GM12878 (cell line): ENCODE results near the gene LYPLA2. TPM values are rescaled to one million over a fixed set of nuclear protein-coding genes. Genes with fewer than 3 reads are reported as not detected.

Source experiments
- ATAC-seq: fragments of 200-7000 bp; cut with Tn5 transposase; 3 replicates; pipeline ENCODE4 v1.9.1; 2020; ENCODE audit warnings: mild to moderate bottlenecking, moderate library complexity
- BruUV-seq: library from RNA; stranded (reverse); fragments of 400-500 nt; replicated peaks from 2 replicates; lab custom pipeline; 2021; lab: Mats Ljungman, UMichigan
- CTCF ChIA-PET: fragments of 300-600 bp; sonication (Branson Sonifier 250); formaldehyde crosslinking; extraction: SDS; loops from one replicate; lab custom pipeline; 2021; ENCODE audit warnings: inconsistent platforms; lab: Yijun Ruan, JAX
- POLR2A ChIA-PET: fragments of 350-600 bp; formaldehyde crosslinking; extraction: SDS; loops from one replicate; lab custom pipeline; 2021; ENCODE audit warnings: inconsistent platforms; lab: Charles Lee
- RAD21 ChIA-PET: fragments of 300-600 bp; sonication (Branson Sonifier 250); formaldehyde crosslinking; loops from one replicate; lab custom pipeline; 2023; ENCODE audit warnings: antibody characterized with exemption; ENCODE audit not compliant: unreplicated experiment; lab: Charles Lee
- SMC1A ChIA-PET: fragments of 300-600 bp; sonication (Branson Sonifier 250); formaldehyde crosslinking; loops from one replicate; lab custom pipeline; 2023; ENCODE audit not compliant: unreplicated experiment, uncharacterized antibody; lab: Charles Lee
- DNase-seq: peaks from one replicate; pipeline ENCODE4 v3.0.0-alpha.2; 2011; ENCODE audit warnings: low read depth, low spot score
- FAIRE-seq: peaks from 3 replicates; lab custom pipeline; 2011; peaks lifted over from hg19 to GRCh38; lab: Jason Lieb, UNC
- H2AFZ ChIP-seq: 2 replicates; pipeline ENCODE4 v1.6.0; 2011; ENCODE audit warnings: low read depth, low read length, control low read depth; ENCODE audit not compliant: control insufficient read depth
- H3K27ac ChIP-seq: 2 replicates; pipeline ENCODE4 v1.5.1; 2011; ENCODE audit warnings: control low read depth; ENCODE audit not compliant: control insufficient read depth, insufficient read depth
- H3K27me3 ChIP-seq, 2 experiments: replicated peaks in 1 of 2; 2 replicates each; pipeline versions ENCODE4 v1.6.0 to v1.6.1; 2011; ENCODE audit warnings: low read length in 1 of 2; ENCODE audit not compliant: control insufficient read depth in 2 of 2, insufficient read depth in 2 of 2
- H3K36me3 ChIP-seq, 2 experiments: 2 replicates each; pipeline ENCODE4 v1.5.1; 2011; ENCODE audit warnings: low read length in 1 of 2; ENCODE audit not compliant: control insufficient read depth in 2 of 2, insufficient read depth in 2 of 2
- H3K4me1 ChIP-seq: 2 replicates; pipeline ENCODE4 v1.6.1; 2011; ENCODE audit warnings: mild to moderate bottlenecking, low read length, moderate library complexity, mixed read lengths; ENCODE audit not compliant: control insufficient read depth, insufficient read depth
- H3K4me2 ChIP-seq: 2 replicates; pipeline ENCODE4 v1.6.0; 2011; ENCODE audit warnings: control low read depth; ENCODE audit not compliant: control insufficient read depth, insufficient read depth
- H3K4me3 ChIP-seq: fragments of 200-600 bp; sonication (generic); 2 replicates; pipeline ENCODE4 v1.5.1; 2016
- H3K79me2 ChIP-seq: 2 replicates; pipeline ENCODE4 v1.6.0; 2011; ENCODE audit warnings: low read length; ENCODE audit not compliant: control insufficient read depth, insufficient read depth
- H3K9ac ChIP-seq: 2 replicates; pipeline ENCODE4 v1.8.0; 2011; ENCODE audit warnings: low read length, control low read depth, mixed read lengths; ENCODE audit not compliant: control insufficient read depth, insufficient read depth
- H3K9me3 ChIP-seq: replicated peaks from 3 replicates; pipeline ENCODE4 v1.5.1; 2011; ENCODE audit warnings: mild to moderate bottlenecking, low read length; ENCODE audit not compliant: control insufficient read depth, insufficient read depth
- H4K20me1 ChIP-seq: 2 replicates; pipeline ENCODE4 v1.6.0; 2011; ENCODE audit not compliant: control insufficient read depth, insufficient read depth
- CBX3 ChIP-seq: fragments of 200-600 bp; sonication (generic); IDR thresholded peaks from 2 replicates; pipeline ENCODE4 v1.6.1; 2016; ENCODE audit warnings: low read depth, borderline replicate concordance
- CHD1 ChIP-seq: IDR thresholded peaks from 2 replicates; pipeline ENCODE4 v1.6.1; 2012; ENCODE audit warnings: low read depth, low read length, improper control_type of control experiment
- EP300 ChIP-seq, 2 experiments: fragments of 150-350 bp in 1 of 2; IDR thresholded peaks; 2 replicates each; pipeline ENCODE4 v1.6.1; 2011 to 2012; ENCODE audit warnings: low read depth in 2 of 2, low read length in 2 of 2, borderline replicate concordance in 1 of 2, improper control_type of control experiment in 1 of 2, inconsistent platforms in 1 of 2; ENCODE audit not compliant: control insufficient read depth in 1 of 2
- GATAD2B ChIP-seq: fragments of 450-650 bp; conservative IDR thresholded peaks from 2 replicates; pipeline ENCODE4 v1.6.1; 2017; ENCODE audit warnings: low read depth, mild to moderate bottlenecking, moderate library complexity
- JUND ChIP-seq: IDR thresholded peaks from 2 replicates; pipeline ENCODE4 v1.6.1; 2012; ENCODE audit warnings: low read depth, mild to moderate bottlenecking, low read length, improper control_type of control experiment, moderate library complexity
- PAX8 ChIP-seq: fragments of 450-650 bp; IDR thresholded peaks from 2 replicates; pipeline ENCODE4 v1.6.1; 2017; ENCODE audit warnings: mild to moderate bottlenecking, moderate library complexity
- PML ChIP-seq: IDR thresholded peaks from 2 replicates; pipeline ENCODE4 v1.6.1; 2012; ENCODE audit warnings: low read length, inconsistent platforms
- RUNX3 ChIP-seq: IDR thresholded peaks from 2 replicates; pipeline ENCODE4 v1.6.1; 2012; ENCODE audit warnings: low read length, inconsistent platforms
- SIX5 ChIP-seq: IDR thresholded peaks from 2 replicates; pipeline ENCODE4 v1.6.1; 2011; ENCODE audit warnings: mild to moderate bottlenecking, low read depth, low read length, moderate library complexity; ENCODE audit not compliant: severe bottlenecking
- SMARCA5 ChIP-seq: fragments of 450-650 bp; IDR thresholded peaks from 2 replicates; pipeline ENCODE4 v1.6.1; 2017; ENCODE audit warnings: mild to moderate bottlenecking
- SREBF1 ChIP-seq: IDR thresholded peaks from 2 replicates; pipeline ENCODE4 v1.6.1; 2012; ENCODE audit warnings: mild to moderate bottlenecking, low read length
- STAT3 ChIP-seq: IDR thresholded peaks from 2 replicates; pipeline ENCODE4 v1.6.1; 2011; ENCODE audit warnings: low read depth, low read length, improper control_type of control experiment
- TCF3 ChIP-seq: IDR thresholded peaks from 2 replicates; pipeline ENCODE4 v1.6.1; 2012; ENCODE audit warnings: low read depth, mild to moderate bottlenecking, low read length, borderline replicate concordance; ENCODE audit not compliant: insufficient read depth
- ZNF274 ChIP-seq: IDR thresholded peaks from one replicate; pipeline ENCODE4 v1.8.0; 2011; ENCODE audit not compliant: insufficient read length, insufficient read depth
- WGBS: methylation state at CpG from one replicate; pipeline ENCODE4 v1.1.6; 2016; ENCODE audit warnings: low lambda C conversion rate; ENCODE audit not compliant: insufficient replicate concordance, insufficient coverage; ENCODE audit errors: missing lambda C conversion rate; 5-methylcytosine and 5-hydroxymethylcytosine counted together
- in situ Hi-C: fragments of 300-500 bp; cut with MboI; formaldehyde crosslinking; loops from 9 replicates; pipeline ENCODE4 v1.14.3; 2018; ENCODE audit warnings: mixed read lengths
- intact Hi-C: fragments of 100-400 bp; cut with micrococcal nuclease; formaldehyde crosslinking; loops from one replicate; pipeline ENCODE4 v1.14.2; 2022; ENCODE audit not compliant: unreplicated experiment
- polyA plus RNA-seq, 11 experiments: library from polyadenylated mRNA; depleted of rRNA in 4 of 11; unstranded in 6 of 11; stranded (reverse) in 5 of 11; fragments of >200 nt; fragmentation: Nextera tagmentation in 4 of 11; fragmentation: Illumina TruSeq in 1 of 11; extraction: Ambion mirVana in 4 of 11; extraction: Trizol in 1 of 11; gene quantifications; 1 replicate in 1 of 11; 2 replicates in 10 of 11; pipeline versions ENCODE4 v1.2.1 to v1.2.3, GENCODE V29; 2011 to 2016; ENCODE audit warnings: inconsistent platforms in 2 of 11, missing spikeins in 2 of 11, low read depth in 1 of 11
- total RNA-seq, 4 experiments: library from RNA; depleted of rRNA in 3 of 4; stranded (reverse); fragments of >200 nt in 3 of 4; fragmentation: Illumina TruSeq in 1 of 4; extraction: Trizol in 1 of 4; gene quantifications; 2 replicates each; pipeline versions ENCODE4 v1.2.1 to v1.2.3, GENCODE V29; 2013 to 2021
- TF ChIP-seq, protein P1 (sequence below): fragments of 150-350 bp; IDR thresholded peaks from 2 replicates; pipeline ENCODE4 v1.6.1; 2016; ENCODE audit warnings: low read depth, low read length
- TF ChIP-seq, protein P2 (sequence below): fragments of 450-650 bp; IDR thresholded peaks from 2 replicates; pipeline ENCODE4 v1.6.1; 2016; ENCODE audit warnings: mild to moderate bottlenecking
- TF ChIP-seq, protein P3 (sequence below): fragments of 450-650 bp; IDR thresholded peaks from 2 replicates; pipeline ENCODE4 v1.6.1; 2014; ENCODE audit warnings: mild to moderate bottlenecking

Gene LYPLA2
- total and polyA plus RNA-seq, 10 of the 15 experiments (the other 5 are each of a cell fraction or from before 2014, with no cell fraction given) = 2.7 to 129 (median 62.3) TPM

DNA sequence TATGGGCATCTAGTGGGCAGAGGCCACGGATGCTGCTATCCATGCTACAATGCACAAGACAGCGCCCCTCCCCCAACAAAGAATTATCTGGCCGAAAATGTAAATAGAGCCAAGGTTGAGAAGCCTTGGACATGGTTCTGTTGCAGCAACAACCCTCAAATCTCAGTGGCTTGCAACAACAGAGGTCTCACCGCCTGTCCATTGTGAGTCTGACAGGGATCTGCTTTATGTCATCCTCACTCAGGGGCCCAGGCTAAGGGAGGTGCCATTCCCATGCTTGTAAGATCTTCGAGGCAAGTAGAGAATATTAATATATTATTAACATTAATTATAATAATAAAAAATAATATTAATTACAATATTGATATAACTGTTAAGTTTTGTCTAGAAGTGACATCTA lies 22.2 kb upstream of the LYPLA2 start:
- H3K4me1 ChIP-seq = peaks cover 9% of the 10 kb centered on the region
- 80% methylated on average over 5 of the region's 5 CpGs for WGBS
- no peak for DNase-seq
- no peak overlapping the region for H3K9ac ChIP-seq
- peaks cover 2% of the 10 kb centered on the region; the same call in 1 of the 2 replicates for H3K79me2 ChIP-seq
- H3K27me3 ChIP-seq = no peaks in the 10 kb centered on the region
- BruUV-seq = no TSS peak
- in situ Hi-C loops = no loop called here
- H2AFZ ChIP-seq = no peak overlapping the region
- ChIA-PET POLR2A (interaction anchor here (0.6 kb wide), 1 partner anchor 190 kb away, joined by 3 read pairs; no protein-coding TSS in a partner anchor), SMC1A (interaction anchor here (0.6 to 1.7 kb wide), 3 partner anchors 104 to 207 kb away, joined by 3 to 7 read pairs (median 4); no protein-coding TSS in a partner anchor), RAD21 (no interaction called here), CTCF (interaction anchor here (0.7 to 1.7 kb wide), 3 partner anchors 19 to 148 kb away, joined by 3 to 4 read pairs (median 4); partner anchors contain the start of gene LYPLA2)
- ATAC-seq = no peak
- no peaks in the 10 kb centered on the region for H4K20me1 ChIP-seq
- H3K4me3 ChIP-seq = no peak overlapping the region
- FAIRE-seq = no peak
- intact Hi-C loops = no loop called here
- no peaks in the 10 kb centered on the region for H3K9me3 ChIP-seq
- no peak overlapping the region for H3K4me2 ChIP-seq
- TF ChIP-seq SIX5 = no peak
- no peak for TF ChIP-seq STAT3
- TF ChIP-seq, protein P1, sequence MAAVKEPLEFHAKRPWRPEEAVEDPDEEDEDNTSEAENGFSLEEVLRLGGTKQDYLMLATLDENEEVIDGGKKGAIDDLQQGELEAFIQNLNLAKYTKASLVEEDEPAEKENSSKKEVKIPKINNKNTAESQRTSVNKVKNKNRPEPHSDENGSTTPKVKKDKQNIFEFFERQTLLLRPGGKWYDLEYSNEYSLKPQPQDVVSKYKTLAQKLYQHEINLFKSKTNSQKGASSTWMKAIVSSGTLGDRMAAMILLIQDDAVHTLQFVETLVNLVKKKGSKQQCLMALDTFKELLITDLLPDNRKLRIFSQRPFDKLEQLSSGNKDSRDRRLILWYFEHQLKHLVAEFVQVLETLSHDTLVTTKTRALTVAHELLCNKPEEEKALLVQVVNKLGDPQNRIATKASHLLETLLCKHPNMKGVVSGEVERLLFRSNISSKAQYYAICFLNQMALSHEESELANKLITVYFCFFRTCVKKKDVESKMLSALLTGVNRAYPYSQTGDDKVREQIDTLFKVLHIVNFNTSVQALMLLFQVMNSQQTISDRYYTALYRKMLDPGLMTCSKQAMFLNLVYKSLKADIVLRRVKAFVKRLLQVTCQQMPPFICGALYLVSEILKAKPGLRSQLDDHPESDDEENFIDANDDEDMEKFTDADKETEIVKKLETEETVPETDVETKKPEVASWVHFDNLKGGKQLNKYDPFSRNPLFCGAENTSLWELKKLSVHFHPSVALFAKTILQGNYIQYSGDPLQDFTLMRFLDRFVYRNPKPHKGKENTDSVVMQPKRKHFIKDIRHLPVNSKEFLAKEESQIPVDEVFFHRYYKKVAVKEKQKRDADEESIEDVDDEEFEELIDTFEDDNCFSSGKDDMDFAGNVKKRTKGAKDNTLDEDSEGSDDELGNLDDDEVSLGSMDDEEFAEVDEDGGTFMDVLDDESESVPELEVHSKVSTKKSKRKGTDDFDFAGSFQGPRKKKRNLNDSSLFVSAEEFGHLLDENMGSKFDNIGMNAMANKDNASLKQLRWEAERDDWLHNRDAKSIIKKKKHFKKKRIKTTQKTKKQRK = no peak
- no peak for TF ChIP-seq JUND
- no peak for TF ChIP-seq SREBF1
- TF ChIP-seq CHD1 = no peak
- TF ChIP-seq RUNX3 = no peak
- no peak for TF ChIP-seq GATAD2B
- no peak for TF ChIP-seq EP300 (IDR thresholded peaks at IDR 0.05; ENCODE audit: borderline replicate concordance in 1 of 2, control insufficient read depth in 1 of 2, low read depth in 2 of 2, low read length in 2 of 2)
- no peak for TF ChIP-seq PAX8
- TF ChIP-seq SMARCA5 = no peak
- TF ChIP-seq, protein P2, sequence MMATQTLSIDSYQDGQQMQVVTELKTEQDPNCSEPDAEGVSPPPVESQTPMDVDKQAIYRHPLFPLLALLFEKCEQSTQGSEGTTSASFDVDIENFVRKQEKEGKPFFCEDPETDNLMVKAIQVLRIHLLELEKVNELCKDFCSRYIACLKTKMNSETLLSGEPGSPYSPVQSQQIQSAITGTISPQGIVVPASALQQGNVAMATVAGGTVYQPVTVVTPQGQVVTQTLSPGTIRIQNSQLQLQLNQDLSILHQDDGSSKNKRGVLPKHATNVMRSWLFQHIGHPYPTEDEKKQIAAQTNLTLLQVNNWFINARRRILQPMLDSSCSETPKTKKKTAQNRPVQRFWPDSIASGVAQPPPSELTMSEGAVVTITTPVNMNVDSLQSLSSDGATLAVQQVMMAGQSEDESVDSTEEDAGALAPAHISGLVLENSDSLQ = no peak
- TF ChIP-seq TCF3 = no peak
- TF ChIP-seq, protein P3, sequence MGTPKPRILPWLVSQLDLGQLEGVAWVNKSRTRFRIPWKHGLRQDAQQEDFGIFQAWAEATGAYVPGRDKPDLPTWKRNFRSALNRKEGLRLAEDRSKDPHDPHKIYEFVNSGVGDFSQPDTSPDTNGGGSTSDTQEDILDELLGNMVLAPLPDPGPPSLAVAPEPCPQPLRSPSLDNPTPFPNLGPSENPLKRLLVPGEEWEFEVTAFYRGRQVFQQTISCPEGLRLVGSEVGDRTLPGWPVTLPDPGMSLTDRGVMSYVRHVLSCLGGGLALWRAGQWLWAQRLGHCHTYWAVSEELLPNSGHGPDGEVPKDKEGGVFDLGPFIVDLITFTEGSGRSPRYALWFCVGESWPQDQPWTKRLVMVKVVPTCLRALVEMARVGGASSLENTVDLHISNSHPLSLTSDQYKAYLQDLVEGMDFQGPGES = no peak
- TF ChIP-seq CBX3 = no peak
- TF ChIP-seq ZNF274 = no peak
- TF ChIP-seq PML = no peak
- no peak overlapping the region for H3K27ac ChIP-seq
- H3K36me3 ChIP-seq = peaks cover 0 to 9% of the 10 kb centered on the region in 2 experiments; a peak in 3 of 4 replicates
